ENCODE results near the gene PLEKHH1.

PLEKHH1 gene

GRCh38 chr14:67532998-67533753, at the start of gene PLEKHH1:
Gene PLEKHH1 (plus strand): TSS chr14:67533290. CDS start chr14:67541868, 8,578 bp downstream.
- DNase-seq = peak in 2 of 4 experiments; percentile 10 to 17

- DNase-seq = no peak
Measured at GRCh38 chr14:67483579-67484285, 49.4 kb upstream of the PLEKHH1 start.

- DNase-seq = no peak
Measured at GRCh38 chr14:67485501-67486095, 47.5 kb upstream of the PLEKHH1 start.

- DNase-seq = no peak
Measured at GRCh38 chr14:67486890-67487289, 46.2 kb upstream of the PLEKHH1 start.

- DNase-seq = no peak
Measured at GRCh38 chr14:67487332-67487731, 45.8 kb upstream of the PLEKHH1 start.

- DNase-seq = peak; percentile 39 to 64 (median 53)
Measured at GRCh38 chr14:67487937-67488893, 44.9 kb upstream of the PLEKHH1 start, which contains the start of gene TMEM229B. Gene TMEM229B (minus strand): TSS chr14:67488721. CDS start chr14:67473923, 14,798 bp downstream.

GRCh38 chr14:67490196-67490595, 42.9 kb upstream of the PLEKHH1 start:
- no peak for DNase-seq

- no peak for DNase-seq
Measured at GRCh38 chr14:67491285-67491684, 41.8 kb upstream of the PLEKHH1 start.

- no peak for DNase-seq
Measured at GRCh38 chr14:67491741-67492507, 41.2 kb upstream of the PLEKHH1 start.

GRCh38 chr14:67492538-67492937, 40.6 kb upstream of the PLEKHH1 start:
- DNase-seq = no peak

- no peak for DNase-seq
Measured at GRCh38 chr14:67493092-67493717, 39.9 kb upstream of the PLEKHH1 start.

- DNase-seq = no peak
Measured at GRCh38 chr14:67495827-67496226, 37.3 kb upstream of the PLEKHH1 start.

GRCh38 chr14:67497216-67497615, 35.9 kb upstream of the PLEKHH1 start:
- no peak for DNase-seq

GRCh38 chr14:67497716-67498115, 35.4 kb upstream of the PLEKHH1 start:
- no peak for DNase-seq

GRCh38 chr14:67500981-67501380, 32.1 kb upstream of the PLEKHH1 start:
- no peak for DNase-seq

- no peak for DNase-seq
Measured at GRCh38 chr14:67501670-67502069, 31.4 kb upstream of the PLEKHH1 start.

- DNase-seq = no peak
Measured at GRCh38 chr14:67502867-67503266, 30.2 kb upstream of the PLEKHH1 start.

GRCh38 chr14:67503331-67503730, 29.8 kb upstream of the PLEKHH1 start:
- DNase-seq = no peak

GRCh38 chr14:67505254-67505653, 27.8 kb upstream of the PLEKHH1 start:
- DNase-seq = no peak

GRCh38 chr14:67508956-67509355, 24.1 kb upstream of the PLEKHH1 start:
- DNase-seq = no peak

GRCh38 chr14:67510121-67510520, 23.0 kb upstream of the PLEKHH1 start:
- DNase-seq = no peak

Measured in activated CD4-positive, CD25-positive, alpha-beta regulatory T cell (primary cell).